ENCODE data around the gene FBXO42.

DNA sequence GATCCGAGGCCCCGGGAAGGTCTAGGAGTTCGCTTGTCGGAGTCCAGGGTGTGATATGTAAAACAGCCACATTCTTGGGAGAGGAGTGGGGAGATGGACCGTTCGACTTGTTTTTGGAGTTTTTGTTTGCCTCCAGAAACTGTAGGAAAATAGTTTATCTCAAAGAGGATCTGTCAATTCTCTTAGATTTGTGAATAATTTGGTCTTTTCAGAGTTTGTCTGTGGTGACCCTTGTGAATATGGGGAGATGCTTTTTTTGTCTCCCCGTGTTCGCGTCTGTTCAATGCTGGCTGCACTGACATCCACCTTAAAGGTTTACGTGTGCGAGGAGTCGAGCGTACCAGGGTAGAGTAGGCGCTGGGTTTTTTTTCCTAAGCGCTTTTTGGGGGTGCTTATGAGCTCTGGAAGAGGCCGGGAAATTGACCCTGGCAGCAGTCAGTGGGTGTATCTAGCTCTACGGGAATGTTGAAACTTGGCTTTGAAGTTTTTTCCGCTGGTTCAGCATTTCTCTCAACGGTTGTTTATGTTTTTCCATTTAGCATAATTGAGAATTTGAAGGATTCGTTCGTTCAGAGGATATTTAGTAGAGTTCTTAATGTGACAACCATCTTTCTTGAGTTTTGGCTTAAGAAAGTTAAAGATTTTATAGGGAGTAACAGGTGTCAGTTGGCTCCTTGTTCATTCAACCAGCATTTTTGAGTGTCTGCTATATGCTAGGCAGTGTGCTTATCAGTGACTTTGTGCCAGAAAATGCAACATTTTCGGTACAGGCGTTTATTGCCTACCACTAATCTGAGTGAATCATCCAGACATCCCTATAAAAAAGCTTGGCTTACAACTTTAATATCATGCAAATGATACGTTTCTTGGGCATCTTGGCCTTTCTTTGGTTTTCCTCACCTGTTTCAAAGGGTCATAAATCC, 15.9 kb upstream of the FBXO42 start:
- TF ChIP-seq, protein P1, sequence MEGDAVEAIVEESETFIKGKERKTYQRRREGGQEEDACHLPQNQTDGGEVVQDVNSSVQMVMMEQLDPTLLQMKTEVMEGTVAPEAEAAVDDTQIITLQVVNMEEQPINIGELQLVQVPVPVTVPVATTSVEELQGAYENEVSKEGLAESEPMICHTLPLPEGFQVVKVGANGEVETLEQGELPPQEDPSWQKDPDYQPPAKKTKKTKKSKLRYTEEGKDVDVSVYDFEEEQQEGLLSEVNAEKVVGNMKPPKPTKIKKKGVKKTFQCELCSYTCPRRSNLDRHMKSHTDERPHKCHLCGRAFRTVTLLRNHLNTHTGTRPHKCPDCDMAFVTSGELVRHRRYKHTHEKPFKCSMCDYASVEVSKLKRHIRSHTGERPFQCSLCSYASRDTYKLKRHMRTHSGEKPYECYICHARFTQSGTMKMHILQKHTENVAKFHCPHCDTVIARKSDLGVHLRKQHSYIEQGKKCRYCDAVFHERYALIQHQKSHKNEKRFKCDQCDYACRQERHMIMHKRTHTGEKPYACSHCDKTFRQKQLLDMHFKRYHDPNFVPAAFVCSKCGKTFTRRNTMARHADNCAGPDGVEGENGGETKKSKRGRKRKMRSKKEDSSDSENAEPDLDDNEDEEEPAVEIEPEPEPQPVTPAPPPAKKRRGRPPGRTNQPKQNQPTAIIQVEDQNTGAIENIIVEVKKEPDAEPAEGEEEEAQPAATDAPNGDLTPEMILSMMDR (conservative IDR thresholded peaks at IDR 0.05 in 1 of 2, IDR thresholded peaks at IDR 0.05 in 1 of 2; ENCODE audit: low read depth in 1 of 2, low read length in 2 of 2): no peak
- no peak for TF ChIP-seq EZH2 (IDR thresholded peaks at IDR 0.05; ENCODE audit: low read length, missing control alignments)
